Ecto neural progenitor cell (in vitro differentiated cells): ENCODE measurements around the gene HAUS7.

Experiments used
- DNase-seq: peaks from one replicate; pipeline ENCODE4 v3.0.0-alpha.2; 2018; ENCODE audit warnings: low spot score

HAUS7 gene

DNA sequence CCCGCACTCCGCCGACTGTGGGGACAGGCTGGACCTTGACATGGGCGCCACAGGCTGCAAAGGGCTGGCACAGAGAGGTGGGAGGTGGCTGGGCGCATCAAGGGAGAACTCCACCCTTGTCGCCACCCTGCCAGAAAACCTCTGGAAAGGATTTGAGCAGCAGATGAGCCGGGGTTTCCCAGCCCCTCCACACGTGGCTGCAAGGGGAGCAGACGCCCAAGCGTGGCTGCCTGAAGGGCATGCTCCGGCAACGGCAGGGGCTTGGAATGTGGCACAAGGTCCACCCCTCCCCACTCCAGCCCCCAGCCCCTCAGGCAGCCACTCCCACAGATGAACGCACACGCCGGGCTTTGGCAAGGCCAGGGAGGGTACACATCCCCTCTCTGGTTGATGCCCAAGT lies 29.0 kb upstream of the HAUS7 start:
- DNase-seq = no peak

DNA sequence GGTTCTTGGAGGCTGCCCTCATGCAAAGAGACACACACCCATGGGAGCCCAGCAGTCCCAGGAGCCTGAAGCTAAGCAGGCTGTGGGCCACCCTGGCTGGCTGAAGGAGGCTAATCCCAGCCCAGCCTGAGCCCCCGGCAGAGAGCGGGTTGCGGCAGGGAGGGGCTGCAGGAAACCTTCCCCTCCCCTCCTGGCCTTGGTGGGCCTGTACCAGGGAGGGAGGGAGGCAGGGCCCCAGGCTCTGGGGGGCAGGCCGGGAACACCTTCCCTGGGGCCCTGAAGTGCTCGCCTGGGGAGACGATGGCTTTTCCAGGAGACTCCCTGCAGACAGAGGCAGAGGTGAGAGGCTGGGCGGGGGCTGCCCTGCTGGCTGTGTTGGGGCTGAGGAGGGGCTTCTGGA lies 28.1 kb upstream of the HAUS7 start:
- DNase-seq = no peak

DNA sequence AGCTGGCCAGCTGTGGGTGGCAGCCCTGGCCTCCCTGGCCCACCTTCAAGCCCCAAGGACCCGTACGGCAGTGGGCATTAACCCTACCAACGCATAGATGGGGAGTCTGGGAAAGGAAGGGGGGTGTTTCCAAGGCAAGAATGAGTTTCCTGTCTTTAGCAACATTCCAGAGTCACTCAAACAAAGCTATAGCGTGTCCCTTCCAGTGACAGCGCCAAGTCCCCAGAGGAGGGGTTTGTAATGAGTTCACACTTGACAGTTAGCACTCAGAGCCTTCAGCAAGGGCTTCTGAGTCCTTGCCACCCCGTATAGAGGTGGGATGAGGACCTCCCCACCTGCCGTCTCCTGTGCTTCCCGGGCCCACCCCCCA lies 26.2 kb upstream of the HAUS7 start:
- no peak for DNase-seq

DNA sequence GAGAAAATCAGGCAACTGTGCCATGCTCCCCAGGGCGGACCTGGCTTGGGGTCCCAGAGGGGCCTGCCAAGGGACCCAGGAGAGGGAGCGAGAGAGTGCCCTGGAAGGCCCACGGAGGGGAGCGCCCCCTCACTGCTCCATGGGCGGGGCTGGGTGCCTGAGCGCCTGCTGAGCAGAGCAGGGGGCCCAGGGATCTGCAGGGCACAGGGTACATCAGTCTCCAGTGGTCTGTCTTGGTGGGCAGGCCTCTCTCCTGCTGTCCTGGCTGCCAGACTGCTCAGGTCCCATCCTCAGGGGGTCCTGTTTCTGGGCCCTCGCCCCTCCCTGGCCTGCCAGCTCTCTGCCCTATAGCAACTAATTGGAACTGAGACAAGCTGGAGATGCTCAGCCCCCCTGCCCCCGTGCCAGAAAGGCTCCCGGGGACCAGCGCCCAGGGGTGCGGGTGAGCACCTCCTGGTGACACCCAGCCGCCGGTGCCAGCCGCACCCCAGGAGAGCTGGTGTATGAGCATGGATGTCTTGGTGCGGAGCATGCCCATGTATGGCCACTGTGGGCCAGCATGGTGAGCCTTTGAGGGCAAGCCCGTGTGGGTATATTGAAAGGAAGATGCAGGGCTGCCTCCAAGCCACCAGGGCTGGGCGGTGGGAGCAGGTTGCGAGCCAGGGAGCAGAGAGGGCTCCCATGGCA lies 25.7 kb upstream of the HAUS7 start:
- DNase-seq = no peak

DNA sequence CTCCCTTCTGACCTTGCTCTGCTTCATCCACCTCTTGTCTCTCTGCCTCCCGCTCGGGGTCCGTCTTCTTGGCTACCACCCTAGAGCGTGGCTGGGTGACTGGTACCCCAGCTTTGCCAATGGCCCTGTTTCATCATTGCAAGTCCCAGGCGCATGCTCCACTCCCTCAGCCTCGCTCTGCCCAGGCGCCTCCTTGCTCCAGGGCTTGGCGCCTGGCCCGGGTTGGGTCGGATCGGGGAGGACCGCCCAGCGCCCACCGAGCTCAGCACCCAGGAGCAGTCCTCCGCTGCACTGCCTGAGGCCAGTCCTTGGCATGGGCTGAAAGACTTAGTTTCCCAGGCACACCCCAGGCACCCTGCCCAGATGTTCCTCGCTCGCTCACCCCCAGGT lies 25.0 kb upstream of the HAUS7 start:
- DNase-seq = no peak

DNA sequence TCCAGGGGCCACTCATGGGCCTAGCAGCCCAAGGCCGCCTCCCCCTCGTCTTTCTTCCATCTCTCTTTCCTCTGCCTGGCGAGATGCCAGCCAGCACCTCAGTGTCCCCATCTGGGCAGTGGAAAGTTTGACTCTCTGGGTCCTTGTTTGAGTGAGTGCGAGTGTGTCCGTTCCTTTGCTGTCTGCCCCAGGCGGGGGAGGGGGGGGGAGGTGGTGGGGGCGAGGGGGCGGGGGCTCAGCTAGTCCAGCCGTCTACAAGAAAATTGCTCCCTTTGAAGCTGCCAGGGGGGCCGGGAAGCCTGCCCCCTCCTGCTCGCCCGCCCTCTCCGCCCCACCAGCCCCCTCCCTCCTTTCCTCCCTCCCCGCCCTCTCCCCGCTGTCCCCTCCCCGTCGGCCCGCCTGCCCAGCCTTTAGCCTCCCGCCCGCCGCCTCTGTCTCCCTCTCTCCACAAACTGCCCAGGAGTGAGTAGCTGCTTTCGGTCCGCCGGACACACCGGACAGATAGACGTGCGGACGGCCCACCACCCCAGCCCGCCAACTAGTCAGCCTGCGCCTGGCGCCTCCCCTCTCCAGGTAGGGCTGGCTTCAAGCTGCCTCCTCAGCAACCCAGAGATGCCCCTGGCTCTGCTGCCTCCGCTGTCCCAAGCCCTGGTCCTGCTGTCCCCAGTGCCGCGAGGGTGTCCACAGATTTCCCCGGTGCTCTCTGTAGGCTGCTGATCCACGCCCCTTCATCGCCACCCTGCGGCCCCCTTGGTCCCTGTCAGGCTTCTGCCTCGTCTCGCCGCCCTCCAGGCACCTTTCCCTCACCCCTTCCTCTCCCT lies 24.4 kb upstream of the HAUS7 start, which contains the start of gene BGN:
BGN (plus strand) TSS at position 440 of the 821 bp plus-strand sequence. CDS start 9,652 bp downstream, outside the sequence.
- peak; percentile 59 for DNase-seq

DNA sequence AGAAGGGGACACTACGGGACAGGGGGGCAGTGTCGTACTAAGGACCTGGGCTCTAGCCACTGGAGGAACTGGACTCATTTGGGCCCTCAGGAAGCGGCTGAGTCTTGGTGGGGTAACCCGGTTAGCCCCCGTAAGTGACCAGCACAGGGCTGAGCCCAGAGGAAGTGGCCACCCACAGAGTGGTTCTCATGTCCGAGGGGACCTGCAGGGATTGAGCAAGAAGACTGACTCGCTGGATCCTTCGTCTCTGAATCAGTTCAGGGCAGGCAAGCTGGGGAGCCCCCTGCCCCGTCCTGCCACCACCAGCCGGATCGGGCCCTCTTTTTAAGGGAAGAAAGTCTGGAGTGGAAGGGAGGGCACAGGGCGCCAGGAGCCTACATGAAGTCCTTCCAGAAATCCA lies 23.7 kb upstream of the HAUS7 start:
- DNase-seq = no peak

DNA sequence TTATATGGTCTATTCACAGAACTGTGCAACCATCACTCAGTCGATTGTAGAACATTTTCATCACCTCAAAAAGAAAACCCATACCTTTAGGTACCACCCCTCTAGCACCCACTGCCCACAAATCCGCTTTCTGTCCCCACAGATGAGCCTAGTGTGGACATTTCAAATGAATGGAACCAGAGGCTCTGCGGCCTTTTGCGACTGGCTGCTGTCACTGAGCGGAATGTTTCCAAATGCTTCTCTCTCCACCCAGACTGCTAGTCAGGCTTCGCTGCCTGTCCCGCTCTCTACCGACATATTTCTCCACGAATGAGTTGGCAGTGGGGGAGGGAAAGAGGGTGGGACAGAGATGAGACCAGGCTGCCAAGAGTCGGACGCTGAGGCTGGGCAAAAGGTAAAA lies 22.7 kb upstream of the HAUS7 start:
- DNase-seq = no peak

DNA sequence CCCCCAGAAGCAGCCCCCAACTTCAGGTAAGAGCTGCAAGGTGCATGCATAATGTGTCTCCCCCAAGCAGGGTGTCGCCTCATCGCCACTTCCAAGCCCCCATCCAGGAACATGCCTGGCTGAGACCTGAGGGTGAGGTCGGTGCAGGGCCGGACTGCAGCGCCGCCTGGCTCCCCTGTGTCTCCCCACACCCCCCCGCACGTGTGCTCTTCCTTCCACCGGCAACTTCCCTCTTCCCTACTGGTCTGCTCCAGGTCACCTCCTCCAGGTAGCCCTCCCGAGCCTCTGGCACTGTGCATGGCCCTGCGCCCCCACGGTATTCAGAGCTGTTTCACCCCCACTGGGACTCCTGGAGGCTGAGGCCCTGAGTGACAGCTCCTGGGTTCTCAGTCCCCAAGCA lies 22.2 kb upstream of the HAUS7 start:
- DNase-seq = no peak

DNA sequence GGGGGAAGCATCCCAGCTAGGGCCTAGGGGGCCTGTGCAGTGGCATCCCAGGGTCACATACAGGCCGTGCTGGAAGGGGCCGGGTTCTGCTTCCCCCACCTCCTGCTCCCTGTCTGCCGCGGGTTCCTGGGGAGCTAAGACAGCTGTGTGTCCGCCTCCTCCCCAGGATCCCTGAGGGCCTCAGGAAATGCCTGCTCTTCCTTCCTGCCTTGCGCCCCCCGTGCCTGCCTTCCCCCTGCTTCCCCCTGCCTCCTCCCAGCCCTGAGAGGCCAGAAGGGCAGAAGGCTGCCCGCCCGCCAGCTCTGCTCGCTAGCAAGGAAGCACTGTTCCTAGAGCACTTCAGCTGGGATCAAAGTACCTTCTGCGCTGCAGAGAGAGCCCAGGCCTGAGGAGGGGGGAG lies 21.5 kb upstream of the HAUS7 start:
- DNase-seq = no peak

DNA sequence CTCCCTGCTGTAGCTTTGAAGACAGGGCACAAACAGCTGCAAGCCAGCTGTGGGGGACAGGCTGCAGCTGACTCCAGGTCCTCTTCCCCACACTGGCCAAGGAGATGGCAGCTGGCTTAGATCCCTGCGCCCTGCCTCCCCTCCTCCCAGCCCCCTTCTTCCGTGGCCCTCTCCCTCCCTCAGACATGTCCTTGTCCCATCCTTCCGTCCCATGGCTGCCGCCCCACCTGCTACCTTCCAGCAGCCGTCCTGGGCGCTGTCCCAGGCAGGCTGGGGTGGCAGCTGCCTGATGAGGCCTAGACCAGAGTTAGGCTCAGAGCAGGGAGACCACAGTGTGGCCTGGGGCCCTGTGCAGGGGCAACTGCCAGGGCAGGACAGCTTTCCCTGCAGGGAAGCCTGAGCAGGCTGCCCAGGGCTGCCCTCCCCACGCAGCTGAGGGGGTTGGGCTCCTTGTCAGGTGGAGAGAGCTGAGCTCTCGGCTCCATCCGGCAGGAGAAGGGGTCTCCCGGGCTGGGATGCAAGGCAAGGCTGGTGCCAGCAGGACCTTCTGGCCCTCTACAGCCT lies 21.1 kb upstream of the HAUS7 start:
- no peak for DNase-seq

DNA sequence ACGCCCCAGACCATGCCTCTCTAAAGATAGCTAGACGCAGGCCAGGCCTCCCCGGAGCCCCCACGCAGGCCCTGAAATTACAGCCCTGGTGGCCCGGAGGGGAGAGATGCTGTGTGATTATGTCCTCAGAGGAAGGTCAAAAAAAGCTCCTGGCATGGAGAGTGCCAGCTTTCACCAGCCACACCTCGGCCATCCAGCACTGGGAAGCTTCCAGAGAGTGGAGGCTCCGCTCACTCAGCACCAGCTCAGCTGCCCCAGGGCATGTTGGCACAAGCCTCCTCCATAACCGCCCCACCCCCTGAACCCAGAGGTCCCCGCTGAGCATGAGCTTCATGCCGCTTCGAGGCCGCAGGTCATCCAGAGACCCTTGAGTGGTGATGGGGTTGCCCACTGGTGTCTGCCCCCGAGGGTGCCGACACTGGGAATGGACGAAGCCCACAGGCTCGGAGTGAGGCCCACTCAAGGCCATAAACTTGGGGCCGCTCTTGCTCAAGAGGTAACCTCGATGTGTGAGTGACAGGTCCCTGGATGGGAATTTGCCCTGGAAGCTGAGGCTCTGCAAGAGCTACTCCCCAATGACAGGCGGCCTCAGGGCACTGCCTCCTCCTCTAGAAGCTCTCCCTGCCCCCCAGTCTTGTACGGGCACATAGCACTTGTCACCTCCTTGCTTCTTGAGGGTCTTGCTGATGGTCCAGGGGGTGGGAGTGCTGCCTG lies 20.0 kb upstream of the HAUS7 start:
- no peak for DNase-seq

DNA sequence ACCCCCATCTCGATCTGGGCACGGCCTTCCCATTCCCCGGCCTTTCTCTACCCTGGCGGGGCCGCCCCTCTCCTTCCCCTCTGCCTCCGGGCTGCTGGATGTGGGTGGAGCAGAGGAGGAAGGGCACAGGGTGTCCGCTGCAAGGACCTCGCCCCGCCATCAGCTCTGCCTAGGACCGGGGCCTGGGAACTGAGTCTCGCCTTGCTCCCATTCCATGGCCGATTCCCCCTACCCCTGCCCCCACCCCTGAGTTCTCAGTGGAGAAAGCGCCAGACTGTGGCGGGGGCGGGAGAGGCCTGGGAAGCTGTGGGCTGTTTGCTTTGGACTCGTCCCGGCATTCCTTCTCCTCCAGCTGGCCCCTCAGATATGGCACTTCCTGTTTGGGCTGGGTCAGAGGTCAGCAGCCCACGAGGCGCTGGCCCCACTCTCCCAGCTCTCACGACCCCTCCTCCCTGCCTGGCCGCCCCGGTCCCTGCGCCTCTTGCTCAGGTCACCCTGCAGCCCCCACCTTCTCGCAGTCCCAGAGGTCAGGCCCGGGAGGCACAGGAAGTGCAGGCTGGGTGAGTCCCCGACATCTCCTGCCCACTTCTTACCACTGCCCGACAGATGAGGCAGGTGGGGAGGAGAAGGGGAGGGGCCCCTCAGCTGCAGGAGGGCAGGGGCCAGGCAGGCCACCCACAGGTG lies 18.0 kb upstream of the HAUS7 start:
- DNase-seq = peak; percentile 53

DNA sequence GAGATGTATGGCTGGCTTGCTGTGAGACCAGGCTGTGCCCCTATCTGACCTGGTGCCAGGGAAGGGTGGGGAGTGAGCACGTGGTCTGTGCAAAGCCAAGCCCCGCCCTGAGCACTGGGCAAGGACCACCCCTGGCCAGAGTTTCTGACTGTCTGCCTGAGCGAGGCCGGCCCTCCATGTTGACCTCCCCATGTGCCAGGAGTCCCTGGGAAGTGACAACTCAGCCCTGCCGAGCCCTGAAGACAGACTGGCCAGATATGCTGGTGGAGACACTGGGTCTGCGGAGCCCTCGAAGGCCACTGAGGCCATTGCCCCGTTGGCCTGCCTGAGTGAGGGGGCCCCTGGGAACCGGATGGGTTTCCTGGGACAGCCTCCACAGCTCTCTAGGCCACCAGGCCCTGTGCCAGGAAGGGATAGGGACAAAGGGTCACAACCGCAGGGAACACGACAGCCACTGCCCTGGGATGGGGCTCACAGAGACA lies 17.3 kb upstream of the HAUS7 start:
- no peak for DNase-seq

DNA sequence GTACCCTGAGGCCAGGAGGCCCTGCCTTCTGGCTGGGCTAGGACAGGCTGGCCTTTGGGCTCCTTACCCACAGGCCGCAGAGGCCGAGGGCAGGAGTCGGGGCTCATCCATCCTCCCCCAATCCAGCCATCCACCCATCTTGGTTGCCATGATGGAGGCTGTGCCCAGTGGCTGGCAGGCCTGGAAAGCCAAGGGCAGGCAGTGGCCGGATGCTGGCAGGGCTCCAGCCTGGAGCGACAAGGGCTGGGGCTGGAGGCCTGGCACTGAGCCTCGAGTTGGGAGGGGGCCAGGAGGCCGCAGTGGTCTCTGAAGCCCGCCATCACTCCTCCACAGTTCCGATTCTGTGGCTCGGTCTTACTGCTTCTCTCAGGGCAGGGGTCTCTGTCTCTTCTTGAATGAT lies 15.8 kb upstream of the HAUS7 start:
- no peak for DNase-seq

DNA sequence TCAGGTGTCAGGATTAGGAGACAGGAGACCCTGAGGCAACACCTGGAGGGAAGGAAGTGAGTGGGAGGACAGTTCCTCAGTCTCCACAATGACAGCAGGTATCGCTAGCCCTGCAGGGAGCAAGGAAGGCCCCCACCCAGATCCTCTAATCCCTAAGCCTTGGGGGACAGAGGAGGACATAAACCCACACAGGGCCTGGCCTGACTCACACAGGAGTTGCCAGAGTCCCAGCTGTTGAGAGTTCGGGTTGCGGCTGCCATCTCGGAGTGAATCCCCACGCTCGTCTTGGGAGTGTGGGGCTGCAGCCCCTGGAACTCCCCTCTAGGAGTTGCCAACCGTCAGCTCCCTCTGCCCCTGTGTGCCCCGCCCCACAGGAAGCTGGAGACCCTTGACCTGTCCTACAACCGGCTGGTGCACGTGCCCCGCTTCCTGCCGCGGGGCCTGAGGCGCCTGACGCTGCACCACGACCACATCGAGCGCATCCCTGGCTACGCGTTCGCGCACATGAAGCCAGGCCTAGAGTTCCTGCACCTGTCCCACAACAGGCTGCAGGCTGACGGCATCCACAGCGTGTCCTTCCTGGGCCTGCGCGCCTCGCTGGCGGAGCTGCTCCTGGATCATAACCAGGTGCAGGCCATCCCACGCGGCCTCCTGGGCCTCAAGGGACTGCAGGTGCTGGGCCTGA lies 15.2 kb upstream of the HAUS7 start:
- no peak for DNase-seq

DNA sequence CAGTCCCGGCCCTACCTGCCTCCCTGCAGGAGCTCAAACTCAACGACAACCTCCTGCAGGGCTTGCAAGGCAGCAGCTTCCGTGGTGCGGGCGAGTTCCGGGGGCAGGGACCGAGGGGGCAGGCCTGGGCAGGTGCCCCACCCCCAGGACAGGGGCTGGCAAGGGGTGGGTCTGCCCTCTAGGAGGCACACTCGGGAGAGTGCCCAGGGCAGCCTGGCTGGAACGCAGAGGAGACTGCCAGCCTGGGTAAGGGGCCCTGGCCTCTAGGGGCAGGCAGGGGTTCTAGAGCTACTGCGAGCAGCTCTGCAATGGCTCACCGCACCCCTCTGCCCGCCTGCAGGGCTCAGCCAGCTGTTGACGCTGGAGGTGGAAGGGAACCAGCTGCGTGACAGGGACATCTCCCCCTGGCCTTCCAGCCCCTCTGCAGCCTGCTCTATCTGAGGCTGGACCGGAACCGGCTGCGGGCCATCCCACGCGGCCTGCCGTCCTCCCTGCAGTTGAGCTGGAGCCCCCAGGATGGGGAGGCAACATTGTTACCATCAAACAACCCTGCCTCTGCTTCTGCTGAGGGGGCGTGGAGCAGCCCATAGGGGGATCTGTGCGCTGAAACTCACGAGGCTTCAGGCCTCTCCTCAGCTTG lies 12.1 kb upstream of the HAUS7 start:
- DNase-seq = no peak

DNA sequence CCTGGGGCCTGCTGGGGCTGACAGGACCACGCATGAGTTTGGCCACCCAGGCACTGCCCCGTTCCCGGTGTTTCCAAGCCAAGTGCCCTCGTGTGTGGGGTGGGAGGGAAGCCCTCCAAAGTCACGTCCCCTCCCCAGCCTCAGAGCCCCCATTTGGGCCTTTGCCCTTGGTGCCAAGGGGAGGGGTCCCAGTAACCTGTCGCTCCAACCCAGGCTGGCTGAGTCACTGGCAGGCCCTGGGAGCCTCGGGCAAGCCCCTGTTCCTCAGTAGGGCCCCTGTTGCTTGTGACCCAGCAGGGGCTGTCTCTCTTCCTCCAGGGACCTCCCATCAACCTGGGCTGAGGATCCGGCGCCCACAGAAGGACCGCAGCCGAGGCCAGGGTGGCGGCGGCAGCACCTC lies 10.7 kb upstream of the HAUS7 start:
- DNase-seq = no peak

DNA sequence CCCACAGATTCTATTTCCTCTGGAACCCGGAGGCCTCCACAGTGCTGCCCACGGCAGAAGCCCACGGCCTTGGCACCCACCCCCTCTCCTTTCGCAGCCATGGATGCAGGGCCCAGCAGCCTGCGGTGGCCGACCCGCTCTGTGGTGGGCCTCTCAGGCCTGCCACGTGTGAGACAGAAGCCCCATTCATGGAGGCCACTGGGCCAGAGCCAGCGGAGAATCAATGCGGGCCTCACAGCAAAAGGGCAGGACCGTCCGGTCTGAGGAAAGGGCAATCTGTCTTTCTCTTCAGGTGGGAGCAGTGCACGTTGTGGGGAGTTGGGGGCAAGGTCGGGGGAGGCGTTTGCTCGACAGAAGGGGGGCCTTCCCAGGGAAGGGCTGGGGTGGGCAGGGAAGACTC lies 8.4 kb upstream of the HAUS7 start:
- no peak for DNase-seq

DNA sequence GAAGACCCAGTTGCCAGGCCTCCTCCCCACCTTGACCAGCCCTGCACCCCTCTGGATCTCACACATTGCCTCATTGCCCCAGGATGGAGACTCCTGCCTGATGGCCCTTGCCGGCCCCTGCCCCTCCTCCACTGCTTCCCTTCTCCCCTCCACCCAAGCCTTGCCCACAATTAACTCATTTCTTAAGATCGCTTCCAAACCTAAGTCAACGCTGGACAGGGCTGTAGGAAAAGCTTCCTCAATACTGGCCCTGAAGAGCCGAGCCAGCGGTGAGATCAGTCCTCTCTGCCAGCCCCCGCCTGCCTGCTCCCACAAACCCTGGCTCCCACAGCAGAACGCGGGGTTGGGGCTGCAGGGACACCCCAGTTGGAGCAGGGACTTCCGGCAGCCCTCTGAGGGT lies 7.5 kb upstream of the HAUS7 start:
- DNase-seq = no peak

DNA sequence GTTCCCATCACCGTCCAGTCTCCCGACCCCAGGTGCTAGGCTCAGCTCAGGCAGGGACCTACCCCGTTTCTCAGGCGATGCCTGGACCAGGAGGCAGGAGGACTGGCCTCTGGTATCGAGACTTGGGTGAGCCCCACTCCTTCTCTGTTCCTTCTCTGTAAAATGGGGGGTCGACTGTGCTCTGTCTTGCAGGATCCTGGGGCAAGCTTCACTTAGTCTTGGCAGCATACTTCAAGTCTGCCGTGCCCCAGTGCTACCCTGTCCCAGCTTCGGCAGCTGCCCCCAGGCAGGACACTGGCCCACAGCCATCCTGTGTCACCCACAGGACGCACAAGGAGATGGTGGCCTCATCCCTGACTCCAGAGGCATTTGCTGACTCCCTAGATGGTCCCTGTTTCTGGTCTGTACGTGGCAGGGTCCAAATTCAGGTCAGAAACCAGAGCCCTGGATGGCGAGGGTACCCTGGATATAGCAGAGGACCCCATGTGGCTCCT lies 7.0 kb upstream of the HAUS7 start:
- no peak for DNase-seq
